ENCODE measurements around the gene KLHDC7A. TPM values are rescaled to one million over a fixed set of nuclear protein-coding genes. Genes with fewer than 3 reads are reported as not detected.
A peak's percentile ranks its signal among the peaks of the same experiment; 100 is the strongest.

The KLHDC7A gene
- polyA plus RNA-seq, 4 donors = 0.19 to 7.5 (median 0.25) TPM

DNA sequence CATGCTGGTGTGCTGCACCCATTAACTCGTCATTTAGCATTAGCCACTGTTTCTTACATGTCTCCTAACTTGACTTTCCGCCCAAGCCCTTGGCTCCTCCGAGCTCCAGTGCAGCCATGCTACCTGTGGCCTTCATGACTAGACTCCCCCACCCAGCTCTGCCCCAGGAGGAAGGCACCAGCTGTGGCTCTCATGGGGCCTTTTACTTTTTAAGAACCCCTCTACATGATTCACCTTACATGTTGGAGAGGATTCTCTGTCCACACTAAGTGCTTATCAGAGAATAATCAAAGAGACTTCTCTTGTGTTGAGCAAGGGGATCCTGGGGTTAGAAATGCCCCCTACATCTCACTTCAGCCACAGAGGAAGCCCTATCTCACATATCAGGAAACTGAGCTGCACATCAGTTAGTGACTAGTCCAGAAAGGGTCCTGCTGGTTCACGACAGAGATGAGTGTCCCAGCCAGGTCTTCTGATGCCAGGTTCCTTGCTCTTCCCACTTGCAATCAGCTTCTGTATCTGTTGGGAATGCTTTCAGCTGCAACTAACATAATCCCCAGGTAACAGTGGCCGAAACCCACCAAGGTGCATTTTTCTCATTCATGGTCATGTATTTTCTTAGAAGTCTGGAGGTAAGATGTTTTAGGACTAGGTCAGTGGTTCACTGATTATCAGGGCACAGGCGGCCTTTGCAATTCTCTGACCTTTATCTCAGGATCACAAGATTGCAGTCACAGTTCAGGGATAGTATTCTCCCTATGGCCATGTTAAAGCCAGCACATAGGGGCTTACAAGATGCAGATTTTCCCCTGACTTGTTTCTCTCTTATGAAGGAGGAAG is 45.9 kb downstream of the KLHDC7A start:
- peaks cover 0 to 2% (median 0%) of the 10 kb centered on the region in 3 donors for H3K27me3 ChIP-seq (ENCODE audit: control insufficient read depth in 3 of 3, insufficient read depth in 3 of 3, low read length in 3 of 3)
- H3K27ac ChIP-seq (ENCODE audit: low read depth in 1 of 3, low read length in 2 of 3) = no peak overlapping the region
- 71 to 81% (median 74%) methylated on average over 6 of the region's 6 CpGs for WGBS, 3 donors
- DNase-seq = no peak
- no peaks in the 10 kb centered on the region for H3K36me3 ChIP-seq (ENCODE audit: control insufficient read depth in 3 of 3, insufficient read depth in 2 of 3, low read depth in 1 of 3, low read length in 3 of 3)
- H3K9me3 ChIP-seq (ENCODE audit: control insufficient read depth in 2 of 2, insufficient read depth in 1 of 2, low read depth in 1 of 2, low read length in 1 of 2) = no peaks in the 10 kb centered on the region
- no peak overlapping the region for H3K4me3 ChIP-seq (ENCODE audit: low read depth in 1 of 3, low read length in 3 of 3)
- H3K4me1 ChIP-seq (ENCODE audit: control insufficient read depth in 3 of 3, insufficient read depth in 2 of 3, low read depth in 1 of 3, low read length in 2 of 3) = no peaks in the 10 kb centered on the region
- no peak for FAIRE-seq

DNA sequence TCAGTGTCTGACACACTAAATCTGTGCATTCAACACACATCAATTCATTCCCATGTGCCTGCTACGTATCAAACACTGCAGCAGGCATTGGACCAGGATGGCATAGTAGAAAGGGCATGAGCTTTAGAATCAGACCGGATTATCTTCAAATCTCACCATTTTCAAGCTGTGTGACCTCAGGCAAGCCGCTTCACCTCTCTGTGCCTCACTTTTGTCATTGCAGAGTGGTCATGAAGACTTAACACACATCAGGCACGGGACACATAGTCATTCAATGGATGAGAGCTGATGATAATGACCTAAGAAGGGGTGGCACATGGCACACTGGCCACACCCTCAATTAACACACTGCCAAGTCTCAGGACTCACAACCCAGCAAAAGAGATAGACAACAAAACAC is 46.8 kb downstream of the KLHDC7A start:
- Histone ChIP-seq H3K4me1 (ENCODE audit: control insufficient read depth in 3 of 3, insufficient read depth in 2 of 3, low read depth in 1 of 3, low read length in 2 of 3) (no peaks in the 10 kb centered on the region), H3K27ac (ENCODE audit: low read depth in 1 of 3, low read length in 2 of 3) (no peak overlapping the region), H3K27me3 (ENCODE audit: control insufficient read depth in 3 of 3, insufficient read depth in 3 of 3, low read length in 3 of 3) (peaks cover 0 to 2% (median 0%) of the 10 kb centered on the region in 3 donors), H3K9me3 (ENCODE audit: control insufficient read depth in 2 of 2, insufficient read depth in 1 of 2, low read depth in 1 of 2, low read length in 1 of 2) (no peaks in the 10 kb centered on the region), H3K36me3 (ENCODE audit: control insufficient read depth in 3 of 3, insufficient read depth in 2 of 3, low read depth in 1 of 3, low read length in 3 of 3) (no peaks in the 10 kb centered on the region), H3K4me3 (ENCODE audit: low read depth in 1 of 3, low read length in 3 of 3) (no peak overlapping the region)
- DNase-seq (no peak), FAIRE-seq (no peak)
- 71 to 72% (median 71%) methylated on average over 4 of the region's 4 CpGs for WGBS, 3 donors

DNA sequence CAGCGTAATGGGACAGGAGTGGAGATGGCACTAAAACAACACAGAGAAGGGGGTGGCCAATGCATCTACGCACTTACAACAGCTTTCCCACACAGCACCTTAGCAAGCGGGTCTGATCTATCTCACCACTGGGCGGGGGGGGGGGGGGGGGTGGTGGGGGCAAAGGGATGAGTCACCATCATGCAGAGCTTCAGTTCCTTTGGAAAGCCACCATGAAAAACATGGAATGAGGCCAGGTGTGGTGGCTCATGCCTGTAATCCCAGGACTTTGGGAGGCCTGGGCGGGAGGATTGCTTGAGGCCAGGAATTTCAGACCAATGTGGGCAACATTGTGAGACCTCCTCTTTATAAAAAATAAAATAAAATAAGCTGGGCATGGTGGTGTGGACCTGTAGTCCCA is 47.2 kb downstream of the KLHDC7A start:
- FAIRE-seq = no peak
- Histone ChIP-seq H3K4me3 (ENCODE audit: low read depth in 1 of 3, low read length in 3 of 3) (no peak overlapping the region), H3K27ac (ENCODE audit: low read depth in 1 of 3, low read length in 2 of 3) (no peak overlapping the region), H3K9me3 (ENCODE audit: control insufficient read depth in 2 of 2, insufficient read depth in 1 of 2, low read depth in 1 of 2, low read length in 1 of 2) (no peaks in the 10 kb centered on the region), H3K36me3 (ENCODE audit: control insufficient read depth in 3 of 3, insufficient read depth in 2 of 3, low read depth in 1 of 3, low read length in 3 of 3) (no peaks in the 10 kb centered on the region), H3K4me1 (ENCODE audit: control insufficient read depth in 3 of 3, insufficient read depth in 2 of 3, low read depth in 1 of 3, low read length in 2 of 3) (no peaks in the 10 kb centered on the region), H3K27me3 (ENCODE audit: control insufficient read depth in 3 of 3, insufficient read depth in 3 of 3, low read length in 3 of 3) (peaks cover 0 to 2% (median 0%) of the 10 kb centered on the region in 3 donors)
- 80 to 88% (median 83%) methylated on average over 4 to 5 of the region's 5 CpGs for WGBS, 3 donors
- no peak for DNase-seq

DNA sequence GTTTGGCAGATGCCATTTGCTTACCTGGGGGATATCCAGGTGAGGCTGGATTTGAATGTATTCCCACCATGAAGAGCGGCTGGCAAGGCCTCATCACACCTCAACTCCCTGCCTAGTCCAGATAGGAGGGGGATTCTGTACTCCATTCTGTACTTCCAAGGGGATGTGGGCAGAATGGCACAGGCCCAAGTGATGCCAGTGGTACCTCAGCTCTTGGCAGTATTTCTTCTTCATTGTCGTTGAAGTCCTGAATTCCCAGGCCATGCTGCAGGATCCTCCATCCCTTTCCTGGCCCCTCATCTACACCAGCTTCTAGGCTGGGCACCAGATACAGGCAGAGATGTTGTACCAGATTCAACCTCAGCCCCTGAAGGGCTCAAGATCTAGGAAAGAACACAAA is 47.9 kb downstream of the KLHDC7A start:
- H3K36me3 ChIP-seq (ENCODE audit: control insufficient read depth in 3 of 3, insufficient read depth in 2 of 3, low read depth in 1 of 3, low read length in 3 of 3) = no peaks in the 10 kb centered on the region
- whole genome bisulfite sequencing, 3 donors = 87 to 93% (median 92%) methylated on average over 2 of the region's 2 CpGs
- DNase-seq (no peak), FAIRE-seq (no peak)
- no peak overlapping the region for H3K4me3 ChIP-seq (ENCODE audit: low read depth in 1 of 3, low read length in 3 of 3)
- H3K27me3 ChIP-seq (ENCODE audit: control insufficient read depth in 3 of 3, insufficient read depth in 3 of 3, low read length in 3 of 3) = peaks cover 0 to 2% (median 0%) of the 10 kb centered on the region in 3 donors
- H3K4me1 ChIP-seq (ENCODE audit: control insufficient read depth in 3 of 3, insufficient read depth in 2 of 3, low read depth in 1 of 3, low read length in 2 of 3) = no peaks in the 10 kb centered on the region
- H3K9me3 ChIP-seq (ENCODE audit: control insufficient read depth in 2 of 2, insufficient read depth in 1 of 2, low read depth in 1 of 2, low read length in 1 of 2) = no peaks in the 10 kb centered on the region
- no peak overlapping the region for H3K27ac ChIP-seq (ENCODE audit: low read depth in 1 of 3, low read length in 2 of 3)

DNA sequence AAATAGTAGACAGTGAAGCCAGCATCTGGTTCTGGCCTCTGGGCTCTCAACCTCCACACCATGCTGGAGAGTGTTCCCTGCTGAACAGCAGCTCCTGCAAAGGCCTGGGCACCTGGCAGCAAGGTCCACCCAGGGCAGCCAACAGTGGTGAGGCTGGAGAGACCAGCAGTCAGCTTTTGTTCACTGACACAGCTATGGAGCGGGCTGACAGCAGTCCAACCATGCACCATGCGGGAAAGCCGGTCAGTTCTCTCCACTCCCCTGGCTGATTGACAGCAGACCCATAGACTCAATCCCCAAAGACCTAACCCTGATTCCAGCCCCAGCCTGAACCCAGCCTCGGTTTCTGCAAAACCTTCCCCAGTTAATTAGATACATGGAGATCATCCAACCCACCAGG is 49.0 kb downstream of the KLHDC7A start:
- H3K27me3 ChIP-seq (ENCODE audit: control insufficient read depth in 3 of 3, insufficient read depth in 3 of 3, low read length in 3 of 3) = peaks cover 0 to 2% (median 0%) of the 10 kb centered on the region in 3 donors
- 78 to 92% (median 88%) methylated on average over 4 of the region's 4 CpGs for WGBS, 3 donors
- no peak for DNase-seq
- no peaks in the 10 kb centered on the region for H3K9me3 ChIP-seq (ENCODE audit: control insufficient read depth in 2 of 2, insufficient read depth in 1 of 2, low read depth in 1 of 2, low read length in 1 of 2)
- FAIRE-seq = no peak
- no peaks in the 10 kb centered on the region for H3K36me3 ChIP-seq (ENCODE audit: control insufficient read depth in 3 of 3, insufficient read depth in 2 of 3, low read depth in 1 of 3, low read length in 3 of 3)
- H3K4me3 ChIP-seq (ENCODE audit: low read depth in 1 of 3, low read length in 3 of 3) = no peak overlapping the region
- H3K4me1 ChIP-seq (ENCODE audit: control insufficient read depth in 3 of 3, insufficient read depth in 2 of 3, low read depth in 1 of 3, low read length in 2 of 3) = no peaks in the 10 kb centered on the region
- H3K27ac ChIP-seq (ENCODE audit: low read depth in 1 of 3, low read length in 2 of 3) = no peak overlapping the region

DNA sequence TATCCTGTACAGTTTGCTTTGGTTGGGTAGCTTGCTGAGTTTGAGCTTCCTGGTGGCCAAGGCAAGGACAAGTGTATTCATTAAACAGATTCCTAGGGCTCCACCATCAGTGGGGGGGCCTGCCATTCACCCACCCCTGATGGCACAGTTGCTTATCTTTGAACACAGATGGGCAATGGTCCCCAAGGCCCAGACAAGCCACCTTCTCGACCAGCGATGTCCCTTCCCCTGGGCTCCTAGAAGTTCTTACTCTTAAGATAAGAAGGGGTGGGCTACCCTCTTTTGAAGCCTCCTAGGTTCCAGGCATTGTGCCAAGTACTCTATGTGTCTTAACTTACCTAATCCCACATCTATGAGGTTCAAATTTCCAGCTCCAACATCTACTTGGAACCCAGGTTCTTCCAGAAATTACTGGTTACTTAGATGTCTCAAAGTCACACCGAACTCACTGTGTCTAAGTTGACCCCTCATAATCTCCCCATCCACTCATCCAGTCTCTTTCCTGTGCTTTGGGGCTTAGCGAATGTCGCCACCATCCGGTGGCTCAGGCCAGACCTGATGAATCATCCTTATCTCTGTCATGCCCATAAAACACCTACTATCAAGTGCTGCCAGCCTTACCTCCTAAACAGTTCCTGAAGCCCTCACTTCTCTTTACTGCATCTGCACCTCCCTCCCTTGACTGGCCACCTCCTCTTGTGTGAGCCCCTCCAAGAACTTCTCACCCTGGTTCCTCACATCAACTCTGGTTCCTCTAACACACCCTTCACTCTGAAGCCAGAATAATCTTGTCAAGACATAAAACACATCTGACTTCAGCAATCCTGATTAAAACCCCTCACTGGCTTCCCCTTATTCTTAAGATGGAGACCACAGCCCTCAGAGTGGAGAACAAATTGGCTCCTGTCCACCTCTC is 50.1 kb downstream of the KLHDC7A start:
- Histone ChIP-seq H3K9me3 (ENCODE audit: control insufficient read depth in 2 of 2, insufficient read depth in 1 of 2, low read depth in 1 of 2, low read length in 1 of 2) (no peaks in the 10 kb centered on the region), H3K4me1 (ENCODE audit: control insufficient read depth in 3 of 3, insufficient read depth in 2 of 3, low read depth in 1 of 3, low read length in 2 of 3) (no peaks in the 10 kb centered on the region), H3K4me3 (ENCODE audit: low read depth in 1 of 3, low read length in 3 of 3) (no peak overlapping the region), H3K27ac (ENCODE audit: low read depth in 1 of 3, low read length in 2 of 3) (no peak overlapping the region), H3K27me3 (ENCODE audit: control insufficient read depth in 3 of 3, insufficient read depth in 3 of 3, low read length in 3 of 3) (no peaks in the 10 kb centered on the region), H3K36me3 (ENCODE audit: control insufficient read depth in 3 of 3, insufficient read depth in 2 of 3, low read depth in 1 of 3, low read length in 3 of 3) (no peaks in the 10 kb centered on the region)
- DNase-seq (peak; percentile 15 to 65), FAIRE-seq (no peak)
- 20 to 53% (median 38%) methylated on average over 6 of the region's 6 CpGs for WGBS, 3 donors

DNA sequence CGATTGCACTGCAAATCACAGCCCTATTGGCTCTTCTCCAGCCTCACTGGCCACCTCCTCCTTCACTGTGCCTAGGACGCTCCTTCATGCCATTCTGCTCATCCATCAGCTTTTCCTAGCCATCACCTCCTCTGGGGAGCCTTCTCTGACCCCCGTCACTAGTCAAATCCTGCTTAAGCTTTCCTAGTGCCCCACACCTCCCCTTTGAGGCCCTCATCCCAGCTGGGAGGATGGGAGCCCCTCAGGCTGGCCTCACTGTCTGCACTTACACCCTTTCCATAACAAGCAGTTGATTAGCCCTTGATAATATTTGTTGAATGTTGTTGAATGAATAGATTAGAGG is 50.7 kb downstream of the KLHDC7A start:
- Histone ChIP-seq H3K4me1 (ENCODE audit: control insufficient read depth in 3 of 3, insufficient read depth in 2 of 3, low read depth in 1 of 3, low read length in 2 of 3) (no peaks in the 10 kb centered on the region), H3K27me3 (ENCODE audit: control insufficient read depth in 3 of 3, insufficient read depth in 3 of 3, low read length in 3 of 3) (no peaks in the 10 kb centered on the region), H3K36me3 (ENCODE audit: control insufficient read depth in 3 of 3, insufficient read depth in 2 of 3, low read depth in 1 of 3, low read length in 3 of 3) (no peaks in the 10 kb centered on the region), H3K4me3 (ENCODE audit: low read depth in 1 of 3, low read length in 3 of 3) (no peak overlapping the region), H3K27ac (ENCODE audit: low read depth in 1 of 3, low read length in 2 of 3) (no peak overlapping the region), H3K9me3 (ENCODE audit: control insufficient read depth in 2 of 2, insufficient read depth in 1 of 2, low read depth in 1 of 2, low read length in 1 of 2) (no peaks in the 10 kb centered on the region)
- DNase-seq (no peak), FAIRE-seq (no peak)
- 38 to 52% (median 46%) methylated on average over 3 of the region's 3 CpGs for WGBS, 3 donors

DNA sequence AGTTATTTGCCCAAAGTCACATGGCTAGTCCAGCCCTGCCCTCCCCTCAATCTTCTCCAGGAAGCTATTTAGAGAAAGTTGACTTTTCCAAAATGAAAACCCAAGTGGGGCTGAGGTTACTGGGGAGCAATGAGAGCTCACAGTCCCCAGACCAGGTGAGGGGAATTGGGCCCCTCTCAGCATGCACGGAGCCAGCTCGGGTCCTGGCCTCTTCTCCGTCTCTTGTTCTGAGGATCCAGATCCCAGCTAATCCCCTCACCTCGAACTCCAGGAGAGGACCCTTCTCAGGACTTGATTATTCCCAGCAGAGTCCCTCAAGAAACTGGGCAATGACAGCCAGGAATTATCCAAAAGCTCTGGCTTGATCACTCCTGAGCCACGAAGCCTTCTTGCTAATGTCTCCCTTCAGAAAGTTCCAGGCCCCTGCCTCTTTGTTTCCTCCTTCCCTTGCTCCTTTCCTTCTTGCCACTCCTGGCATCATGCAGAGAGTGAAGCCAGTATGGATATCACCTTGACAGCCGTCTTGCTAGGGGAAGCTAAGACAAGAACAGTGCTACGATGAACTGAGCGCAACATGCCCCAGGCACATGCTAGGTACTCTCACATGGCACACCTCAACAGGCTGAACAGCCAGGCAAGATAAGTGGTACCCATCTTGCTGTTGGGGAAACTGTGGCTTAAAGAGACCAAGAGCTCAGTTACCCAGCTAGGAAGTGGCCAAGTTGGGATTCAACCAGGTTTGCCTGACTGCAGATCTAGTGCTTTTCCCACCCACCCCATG is 51.9 kb downstream of the KLHDC7A start:
- no peaks in the 10 kb centered on the region for H3K36me3 ChIP-seq (ENCODE audit: control insufficient read depth in 3 of 3, insufficient read depth in 2 of 3, low read depth in 1 of 3, low read length in 3 of 3)
- no peaks in the 10 kb centered on the region for H3K4me1 ChIP-seq (ENCODE audit: control insufficient read depth in 3 of 3, insufficient read depth in 2 of 3, low read depth in 1 of 3, low read length in 2 of 3)
- H3K9me3 ChIP-seq (ENCODE audit: control insufficient read depth in 2 of 2, insufficient read depth in 1 of 2, low read depth in 1 of 2, low read length in 1 of 2) = no peaks in the 10 kb centered on the region
- FAIRE-seq (no peak), DNase-seq (no peak)
- no peak overlapping the region for H3K4me3 ChIP-seq (ENCODE audit: low read depth in 1 of 3, low read length in 3 of 3)
- H3K27me3 ChIP-seq (ENCODE audit: control insufficient read depth in 3 of 3, insufficient read depth in 3 of 3, low read length in 3 of 3) = no peaks in the 10 kb centered on the region
- no peak overlapping the region for H3K27ac ChIP-seq (ENCODE audit: low read depth in 1 of 3, low read length in 2 of 3)
- 84 to 89% (median 86%) methylated on average over 8 of the region's 8 CpGs for WGBS, 3 donors

All from small intestine (tissue), 7 donors.